PFSK-1 (cell line): ENCODE results near the gene PFDN1.

Source experiments
- POLR2AphosphoS5 ChIP-seq: IDR thresholded peaks from 2 replicates; pipeline ENCODE4 v1.6.1; 2012; ENCODE audit warnings: low read depth, mild to moderate bottlenecking, control low read depth, low read length, moderate library complexity
- TF ChIP-seq, protein P1 (sequence below), 2 experiments: IDR thresholded peaks; 2 replicates each; pipeline versions ENCODE4 v1.6.1 to v1.8.0; 2011 to 2012; ENCODE audit warnings: low read depth in 2 of 2, low read length in 2 of 2, control low read depth in 1 of 2, inconsistent platforms in 1 of 2, mild to moderate bottlenecking in 1 of 2, moderate library complexity in 1 of 2; ENCODE audit not compliant: insufficient read depth in 1 of 2

DNA sequence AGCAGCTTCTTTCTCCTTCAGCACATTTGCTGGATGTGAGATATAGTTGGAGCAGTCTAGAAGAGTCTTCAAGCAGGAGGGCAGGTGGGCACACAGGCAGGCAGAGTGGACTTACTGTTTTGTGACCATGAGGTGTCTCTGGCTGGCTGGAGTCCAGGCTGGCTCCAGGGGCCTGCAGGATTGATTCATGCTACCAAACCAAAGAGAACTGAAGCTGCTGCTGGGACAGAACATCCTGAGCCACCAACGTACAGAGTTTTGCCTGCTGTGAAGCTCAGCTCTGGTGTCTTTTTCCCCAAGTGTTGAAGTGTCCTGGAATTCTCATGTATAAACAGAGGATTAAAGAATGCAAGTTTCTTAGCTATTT lies 82.2 kb downstream of the PFDN1 start:
- no peak for TF ChIP-seq POLR2AphosphoS5
- TF ChIP-seq, protein P1, sequence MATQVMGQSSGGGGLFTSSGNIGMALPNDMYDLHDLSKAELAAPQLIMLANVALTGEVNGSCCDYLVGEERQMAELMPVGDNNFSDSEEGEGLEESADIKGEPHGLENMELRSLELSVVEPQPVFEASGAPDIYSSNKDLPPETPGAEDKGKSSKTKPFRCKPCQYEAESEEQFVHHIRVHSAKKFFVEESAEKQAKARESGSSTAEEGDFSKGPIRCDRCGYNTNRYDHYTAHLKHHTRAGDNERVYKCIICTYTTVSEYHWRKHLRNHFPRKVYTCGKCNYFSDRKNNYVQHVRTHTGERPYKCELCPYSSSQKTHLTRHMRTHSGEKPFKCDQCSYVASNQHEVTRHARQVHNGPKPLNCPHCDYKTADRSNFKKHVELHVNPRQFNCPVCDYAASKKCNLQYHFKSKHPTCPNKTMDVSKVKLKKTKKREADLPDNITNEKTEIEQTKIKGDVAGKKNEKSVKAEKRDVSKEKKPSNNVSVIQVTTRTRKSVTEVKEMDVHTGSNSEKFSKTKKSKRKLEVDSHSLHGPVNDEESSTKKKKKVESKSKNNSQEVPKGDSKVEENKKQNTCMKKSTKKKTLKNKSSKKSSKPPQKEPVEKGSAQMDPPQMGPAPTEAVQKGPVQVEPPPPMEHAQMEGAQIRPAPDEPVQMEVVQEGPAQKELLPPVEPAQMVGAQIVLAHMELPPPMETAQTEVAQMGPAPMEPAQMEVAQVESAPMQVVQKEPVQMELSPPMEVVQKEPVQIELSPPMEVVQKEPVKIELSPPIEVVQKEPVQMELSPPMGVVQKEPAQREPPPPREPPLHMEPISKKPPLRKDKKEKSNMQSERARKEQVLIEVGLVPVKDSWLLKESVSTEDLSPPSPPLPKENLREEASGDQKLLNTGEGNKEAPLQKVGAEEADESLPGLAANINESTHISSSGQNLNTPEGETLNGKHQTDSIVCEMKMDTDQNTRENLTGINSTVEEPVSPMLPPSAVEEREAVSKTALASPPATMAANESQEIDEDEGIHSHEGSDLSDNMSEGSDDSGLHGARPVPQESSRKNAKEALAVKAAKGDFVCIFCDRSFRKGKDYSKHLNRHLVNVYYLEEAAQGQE (IDR thresholded peaks at IDR 0.05; ENCODE audit: insufficient read depth in 1 of 2, low read depth in 2 of 2, low read length in 2 of 2): no peak
